DLD1 (cell line): ENCODE measurements around the gene CCL11.

Source experiments
- in situ Hi-C: cut with HindIII; loops from 2 replicates; pipeline ENCODE4 v1.10.0; 2017; ENCODE audit warnings: low sequenced_read_pairs

CCL11 gene

GRCh38 chr17:34257299-34257985 lies 28.1 kb upstream of the CCL11 start:
- in situ Hi-C loops: no loop called here

- in situ Hi-C loops: no loop called here
Measured at GRCh38 chr17:34257986-34258326, 27.6 kb upstream of the CCL11 start.

- in situ Hi-C loops: no loop called here
Measured at GRCh38 chr17:34259146-34259545, 26.4 kb upstream of the CCL11 start.

- in situ Hi-C loops: no loop called here
Measured at GRCh38 chr17:34260861-34261260, 24.7 kb upstream of the CCL11 start.

- in situ Hi-C loops: no loop called here
Measured at GRCh38 chr17:34261568-34262337, 23.8 kb upstream of the CCL11 start.

- in situ Hi-C loops: no loop called here
Measured at GRCh38 chr17:34265711-34266110, 19.8 kb upstream of the CCL11 start.

- in situ Hi-C loops: no loop called here
Measured at GRCh38 chr17:34269969-34270368, 15.6 kb upstream of the CCL11 start, which contains the start of gene CCL7. Gene CCL7 (plus strand): TSS chr17:34270221. CDS start chr17:34270291, 70 bp downstream.

GRCh38 chr17:34275881-34276280 lies 9.7 kb upstream of the CCL11 start:
- in situ Hi-C loops: no loop called here

GRCh38 chr17:34276826-34277225 lies 8.7 kb upstream of the CCL11 start:
- in situ Hi-C loops: no loop called here

GRCh38 chr17:34283571-34283970 lies 2.0 kb upstream of the CCL11 start:
- in situ Hi-C loops: no loop called here

GRCh38 chr17:34287875-34288274 lies 2.3 kb downstream of the CCL11 start:
- in situ Hi-C loops: no loop called here

GRCh38 chr17:34290586-34290985 lies 5.0 kb downstream of the CCL11 start:
- in situ Hi-C loops: no loop called here

GRCh38 chr17:34291721-34292348 lies 6.3 kb downstream of the CCL11 start:
- in situ Hi-C loops: no loop called here

GRCh38 chr17:34299027-34299426 lies 13.5 kb downstream of the CCL11 start:
- in situ Hi-C loops: no loop called here

GRCh38 chr17:34299956-34300577 lies 14.5 kb downstream of the CCL11 start:
- in situ Hi-C loops: no loop called here

GRCh38 chr17:34300652-34301370 lies 15.3 kb downstream of the CCL11 start:
- in situ Hi-C loops: no loop called here

- in situ Hi-C loops: no loop called here
Measured at GRCh38 chr17:34301986-34302385, 16.4 kb downstream of the CCL11 start.

GRCh38 chr17:34302636-34303035 lies 17.1 kb downstream of the CCL11 start:
- in situ Hi-C loops: no loop called here

GRCh38 chr17:34303606-34304005 lies 18.1 kb downstream of the CCL11 start:
- in situ Hi-C loops: no loop called here

- in situ Hi-C loops: no loop called here
Measured at GRCh38 chr17:34305061-34305460, 19.5 kb downstream of the CCL11 start.

GRCh38 chr17:34305606-34306005 lies 20.1 kb downstream of the CCL11 start:
- in situ Hi-C loops: no loop called here
